ENCODE measurements around the gene TOB1. TPM values are rescaled to one million over a fixed set of nuclear protein-coding genes. Genes with fewer than 3 reads are reported as not detected.

Gene TOB1
- total RNA-seq, 1 experiment from 2014 or later, result 86.0 TPM

DNA sequence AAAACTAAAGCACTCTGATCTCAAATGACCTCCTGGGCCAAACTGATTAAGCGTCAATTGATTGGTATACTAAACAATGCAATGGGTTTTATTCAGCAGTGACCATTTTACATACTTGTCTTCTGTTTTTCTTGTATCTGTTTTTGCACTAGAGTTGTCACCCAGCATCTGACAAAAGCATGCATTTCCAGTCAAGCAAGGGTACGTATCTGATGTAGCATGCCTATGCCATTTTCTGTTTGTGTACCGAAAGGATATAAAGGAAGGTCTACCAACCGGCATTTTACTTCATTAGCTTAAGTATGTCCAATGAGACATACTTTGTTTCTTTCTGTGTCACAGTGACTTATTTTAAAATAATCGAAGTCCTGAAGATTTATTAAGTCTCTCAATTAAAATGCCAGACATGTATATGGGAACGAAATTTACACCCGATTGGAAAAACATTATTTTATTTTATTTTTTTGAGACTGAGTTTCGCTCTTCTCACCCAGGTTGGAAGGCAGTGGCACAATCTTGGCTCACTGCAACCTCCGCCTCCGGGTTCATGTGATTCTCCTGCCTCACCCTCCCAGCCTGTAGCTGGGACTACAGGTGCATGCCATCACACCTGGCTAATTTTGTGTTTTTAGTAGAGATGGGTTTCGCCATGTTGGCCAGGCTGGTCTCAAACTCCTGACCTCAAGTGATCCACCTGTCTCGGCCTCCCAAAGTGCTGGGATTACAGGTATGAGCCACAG, 7.5 kb downstream of the TOB1 start:
- Histone ChIP-seq H3K9me2 (ENCODE audit: insufficient read depth) (no peaks in the 10 kb centered on the region), H3K4me1 (ENCODE audit: control insufficient read depth in 1 of 2, insufficient read depth in 2 of 2, low read length in 2 of 2) (peaks cover 0 to 3% of the 10 kb centered on the region in 2 experiments; a peak in 2 of 4 replicates), H3K9ac (ENCODE audit: low read length) (no peak overlapping the region), H3K9me3 (ENCODE audit: control insufficient read depth in 1 of 2, insufficient read depth in 1 of 2, low read depth in 1 of 2, low read length in 2 of 2) (no peaks in the 10 kb centered on the region), H4K20me1 (ENCODE audit: insufficient read depth) (peaks cover 12% of the 10 kb centered on the region), H3K4me3 (replicated peaks in 1 of 2; ENCODE audit: low read depth in 1 of 2, low read length in 2 of 2) (no peak overlapping the region), H2AFZ (ENCODE audit: low read depth, low read length, poor library complexity, severe bottlenecking) (no peak overlapping the region), H3K4me2 (ENCODE audit: low read length) (no peak overlapping the region), H3K36me3 (ENCODE audit: control insufficient read depth in 1 of 2, insufficient read depth in 2 of 2, low read length in 2 of 2) (peaks cover 10 to 11% of the 10 kb centered on the region in 2 experiments), H3K27me3 (ENCODE audit: insufficient read depth, low read length) (no peaks in the 10 kb centered on the region), H3K27ac (ENCODE audit: low read depth, low read length) (no peak overlapping the region), H3K79me2 (ENCODE audit: insufficient read depth, low read length) (peaks cover 12% of the 10 kb centered on the region)
- TF ChIP-seq CBX3 (IDR thresholded peaks at IDR 0.05; ENCODE audit: low read depth), result no peak
- TF ChIP-seq ZFX (IDR thresholded peaks at IDR 0.05), result no peak
- TF ChIP-seq, protein P1, sequence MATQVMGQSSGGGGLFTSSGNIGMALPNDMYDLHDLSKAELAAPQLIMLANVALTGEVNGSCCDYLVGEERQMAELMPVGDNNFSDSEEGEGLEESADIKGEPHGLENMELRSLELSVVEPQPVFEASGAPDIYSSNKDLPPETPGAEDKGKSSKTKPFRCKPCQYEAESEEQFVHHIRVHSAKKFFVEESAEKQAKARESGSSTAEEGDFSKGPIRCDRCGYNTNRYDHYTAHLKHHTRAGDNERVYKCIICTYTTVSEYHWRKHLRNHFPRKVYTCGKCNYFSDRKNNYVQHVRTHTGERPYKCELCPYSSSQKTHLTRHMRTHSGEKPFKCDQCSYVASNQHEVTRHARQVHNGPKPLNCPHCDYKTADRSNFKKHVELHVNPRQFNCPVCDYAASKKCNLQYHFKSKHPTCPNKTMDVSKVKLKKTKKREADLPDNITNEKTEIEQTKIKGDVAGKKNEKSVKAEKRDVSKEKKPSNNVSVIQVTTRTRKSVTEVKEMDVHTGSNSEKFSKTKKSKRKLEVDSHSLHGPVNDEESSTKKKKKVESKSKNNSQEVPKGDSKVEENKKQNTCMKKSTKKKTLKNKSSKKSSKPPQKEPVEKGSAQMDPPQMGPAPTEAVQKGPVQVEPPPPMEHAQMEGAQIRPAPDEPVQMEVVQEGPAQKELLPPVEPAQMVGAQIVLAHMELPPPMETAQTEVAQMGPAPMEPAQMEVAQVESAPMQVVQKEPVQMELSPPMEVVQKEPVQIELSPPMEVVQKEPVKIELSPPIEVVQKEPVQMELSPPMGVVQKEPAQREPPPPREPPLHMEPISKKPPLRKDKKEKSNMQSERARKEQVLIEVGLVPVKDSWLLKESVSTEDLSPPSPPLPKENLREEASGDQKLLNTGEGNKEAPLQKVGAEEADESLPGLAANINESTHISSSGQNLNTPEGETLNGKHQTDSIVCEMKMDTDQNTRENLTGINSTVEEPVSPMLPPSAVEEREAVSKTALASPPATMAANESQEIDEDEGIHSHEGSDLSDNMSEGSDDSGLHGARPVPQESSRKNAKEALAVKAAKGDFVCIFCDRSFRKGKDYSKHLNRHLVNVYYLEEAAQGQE (IDR thresholded peaks at IDR 0.05; ENCODE audit: low read depth), result no peak
- TF ChIP-seq, protein P2, sequence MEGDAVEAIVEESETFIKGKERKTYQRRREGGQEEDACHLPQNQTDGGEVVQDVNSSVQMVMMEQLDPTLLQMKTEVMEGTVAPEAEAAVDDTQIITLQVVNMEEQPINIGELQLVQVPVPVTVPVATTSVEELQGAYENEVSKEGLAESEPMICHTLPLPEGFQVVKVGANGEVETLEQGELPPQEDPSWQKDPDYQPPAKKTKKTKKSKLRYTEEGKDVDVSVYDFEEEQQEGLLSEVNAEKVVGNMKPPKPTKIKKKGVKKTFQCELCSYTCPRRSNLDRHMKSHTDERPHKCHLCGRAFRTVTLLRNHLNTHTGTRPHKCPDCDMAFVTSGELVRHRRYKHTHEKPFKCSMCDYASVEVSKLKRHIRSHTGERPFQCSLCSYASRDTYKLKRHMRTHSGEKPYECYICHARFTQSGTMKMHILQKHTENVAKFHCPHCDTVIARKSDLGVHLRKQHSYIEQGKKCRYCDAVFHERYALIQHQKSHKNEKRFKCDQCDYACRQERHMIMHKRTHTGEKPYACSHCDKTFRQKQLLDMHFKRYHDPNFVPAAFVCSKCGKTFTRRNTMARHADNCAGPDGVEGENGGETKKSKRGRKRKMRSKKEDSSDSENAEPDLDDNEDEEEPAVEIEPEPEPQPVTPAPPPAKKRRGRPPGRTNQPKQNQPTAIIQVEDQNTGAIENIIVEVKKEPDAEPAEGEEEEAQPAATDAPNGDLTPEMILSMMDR (IDR thresholded peaks at IDR 0.05 in 2 of 3, conservative IDR thresholded peaks at IDR 0.05 in 1 of 3; ENCODE audit: borderline replicate concordance in 1 of 3, insufficient read depth in 1 of 3, low read depth in 2 of 3, low read length in 2 of 3), result no peak
- TF ChIP-seq POLR2AphosphoS5 (IDR thresholded peaks at IDR 0.05; ENCODE audit: low read depth, low read length), result no peak
- TF ChIP-seq, protein P3, sequence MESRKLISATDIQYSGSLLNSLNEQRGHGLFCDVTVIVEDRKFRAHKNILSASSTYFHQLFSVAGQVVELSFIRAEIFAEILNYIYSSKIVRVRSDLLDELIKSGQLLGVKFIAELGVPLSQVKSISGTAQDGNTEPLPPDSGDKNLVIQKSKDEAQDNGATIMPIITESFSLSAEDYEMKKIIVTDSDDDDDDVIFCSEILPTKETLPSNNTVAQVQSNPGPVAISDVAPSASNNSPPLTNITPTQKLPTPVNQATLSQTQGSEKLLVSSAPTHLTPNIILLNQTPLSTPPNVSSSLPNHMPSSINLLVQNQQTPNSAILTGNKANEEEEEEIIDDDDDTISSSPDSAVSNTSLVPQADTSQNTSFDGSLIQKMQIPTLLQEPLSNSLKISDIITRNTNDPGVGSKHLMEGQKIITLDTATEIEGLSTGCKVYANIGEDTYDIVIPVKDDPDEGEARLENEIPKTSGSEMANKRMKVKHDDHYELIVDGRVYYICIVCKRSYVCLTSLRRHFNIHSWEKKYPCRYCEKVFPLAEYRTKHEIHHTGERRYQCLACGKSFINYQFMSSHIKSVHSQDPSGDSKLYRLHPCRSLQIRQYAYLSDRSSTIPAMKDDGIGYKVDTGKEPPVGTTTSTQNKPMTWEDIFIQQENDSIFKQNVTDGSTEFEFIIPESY (IDR thresholded peaks at IDR 0.05; ENCODE audit: extremely low read depth, insufficient replicate concordance, low read length), result no peak
- TF ChIP-seq SIN3A (IDR thresholded peaks at IDR 0.05; ENCODE audit: low read depth), result no peak
- no peak for TF ChIP-seq EZH2 (IDR thresholded peaks at IDR 0.05)
- TF ChIP-seq EZH2phosphoT487 (IDR thresholded peaks at IDR 0.05; ENCODE audit: borderline replicate concordance), result no peak
- no peak for TF ChIP-seq CEBPB (IDR thresholded peaks at IDR 0.05; ENCODE audit: low read depth)
- ATAC-seq (no peak), DNase-seq (ENCODE audit: low read depth, low spot score) (no peak)
- RAD21 ChIA-PET (ENCODE audit: low non-redundant PET in 1 of 2, low total read pairs in 2 of 2, uncharacterized antibody in 2 of 2, unreplicated experiment in 2 of 2), result no interaction called here
- intact Hi-C loops (cut with micrococcal nuclease), result no loop called here
- CTCF ChIA-PET, result no interaction called here
- BruUV-seq (replicated peaks), result no TSS peak
- POLR2A ChIA-PET, result interaction anchor here (4.2 kb wide), 1 partner anchor 8 kb away, joined by 32 read pairs; the partner anchor contains the start of gene TOB1
